Measurements from ENCODE around the gene APOL4.

- TF ChIP-seq CTCF (IDR thresholded peaks at IDR 0.05; ENCODE audit: borderline replicate concordance, extremely low read depth, low read length, poor library complexity, severe bottlenecking) (no peak), EZH2 (IDR thresholded peaks at IDR 0.05; ENCODE audit: borderline replicate concordance, low read depth, low read length, severe bottlenecking) (no peak)
These were observed 39.2 kb downstream of the APOL4 start for GRCh38 chr22:36162127-36163034.

All from DND-41 (cell line).